HG02642 (cell line): Measurements from ENCODE around the gene PIGT.
A peak's percentile ranks its signal among the peaks of the same experiment; 100 is the strongest.
"Not testable (repeated sequence)": the region's sequence is repeated elsewhere in the genome, so short reads cannot be mapped to it uniquely, and the experiment has no call there.

Source experiments
- ATAC-seq: cut with Tn5 transposase; IDR thresholded peaks from one replicate; pipeline ENCODE4 v1.9.1; 2021; ENCODE audit warnings: mild to moderate bottlenecking; ENCODE audit not compliant: unreplicated experiment, poor library complexity

Gene PIGT

GRCh38 chr20:45459606-45460005 is 43.7 kb downstream of the PIGT start:
- no peak for ATAC-seq

- ATAC-seq: no peak
These were observed 45.3 kb downstream of the PIGT start for GRCh38 chr20:45461225-45461624.

- no peak for ATAC-seq
These were observed 47.0 kb downstream of the PIGT start for GRCh38 chr20:45462711-45463509.

- no peak for ATAC-seq
These were observed 47.8 kb downstream of the PIGT start for GRCh38 chr20:45463709-45464108.

- no peak for ATAC-seq
These were observed 49.7 kb downstream of the PIGT start for GRCh38 chr20:45465491-45466266.

- ATAC-seq: no peak
These were observed 51.2 kb downstream of the PIGT start for GRCh38 chr20:45467172-45467571.

- no peak for ATAC-seq
These were observed 51.9 kb downstream of the PIGT start for GRCh38 chr20:45467861-45468260.

GRCh38 chr20:45469336-45470261 is 53.7 kb downstream of the PIGT start, which contains the start of gene WFDC2:
Gene WFDC2, plus strand, starts transcription at chr20:45469753. Its CDS starts 29 bp downstream, at chr20:45469782.
- no peak for ATAC-seq

GRCh38 chr20:45470262-45470931 is 54.5 kb downstream of the PIGT start:
- peak; percentile 68 for ATAC-seq

GRCh38 chr20:45470937-45471336 is 55.0 kb downstream of the PIGT start:
- no peak for ATAC-seq

- ATAC-seq: not testable (repeated sequence)
These were observed 56.3 kb downstream of the PIGT start for GRCh38 chr20:45472286-45472685.
